ENCODE measurements around the gene TFG.
"Not testable (repeated sequence)": the region's sequence is repeated elsewhere in the genome, so short reads cannot be mapped to it uniquely, and the experiment has no call there.

Gene TFG

GRCh38 chr3:100708989-100709841 is at the start of gene TFG:
Gene TFG, plus strand, starts transcription at chr3:100709494. Its CDS starts 4,192 bp downstream, at chr3:100713686.
- peak; percentile 99 for DNase-seq

GRCh38 chr3:100661294-100661693 is 48.0 kb upstream of the TFG start:
- not testable (repeated sequence) for DNase-seq

GRCh38 chr3:100662113-100662823 is 47.0 kb upstream of the TFG start:
- no peak for DNase-seq

GRCh38 chr3:100665230-100665629 is 44.1 kb upstream of the TFG start:
- peak; percentile 70 for DNase-seq

- DNase-seq: not testable (repeated sequence)
Measured at GRCh38 chr3:100666699-100667098, 42.6 kb upstream of the TFG start.

GRCh38 chr3:100667316-100667715 is 42.0 kb upstream of the TFG start:
- not testable (repeated sequence) for DNase-seq

GRCh38 chr3:100670995-100671394 is 38.3 kb upstream of the TFG start:
- DNase-seq: not testable (repeated sequence)

GRCh38 chr3:100681496-100681895 is 27.8 kb upstream of the TFG start:
- DNase-seq: no peak

GRCh38 chr3:100682056-100682853 is 27.0 kb upstream of the TFG start:
- no peak for DNase-seq

GRCh38 chr3:100682854-100683760 is 26.2 kb upstream of the TFG start:
- DNase-seq: no peak

GRCh38 chr3:100693225-100693624 is 16.1 kb upstream of the TFG start:
- DNase-seq: no peak

GRCh38 chr3:100695696-100696095 is 13.6 kb upstream of the TFG start:
- DNase-seq: no peak

GRCh38 chr3:100696161-100696560 is 13.1 kb upstream of the TFG start:
- DNase-seq: no peak

GRCh38 chr3:100697172-100697571 is 12.1 kb upstream of the TFG start:
- no peak for DNase-seq

GRCh38 chr3:100697723-100698285 is 11.5 kb upstream of the TFG start:
- no peak for DNase-seq

- DNase-seq: no peak
Measured at GRCh38 chr3:100698736-100699135, 10.6 kb upstream of the TFG start.

GRCh38 chr3:100700708-100701107 is 8.6 kb upstream of the TFG start:
- no peak for DNase-seq

GRCh38 chr3:100702082-100702979 is 7.0 kb upstream of the TFG start:
- DNase-seq: no peak

- DNase-seq: no peak
Measured at GRCh38 chr3:100702980-100703345, 6.3 kb upstream of the TFG start.

- no peak for DNase-seq
Measured at GRCh38 chr3:100703865-100704264, 5.4 kb upstream of the TFG start.

- no peak for DNase-seq
Measured at GRCh38 chr3:100706365-100706764, 2.9 kb upstream of the TFG start.
